ENCODE results near the gene DNAI2.

DNAI2 gene

GRCh38 chr17:74231928-74232907 lies 41.8 kb upstream of the DNAI2 start:
- no peak for TF ChIP-seq CTCF (IDR thresholded peaks at IDR 0.05; ENCODE audit: control insufficient read depth, extremely low read depth, insufficient read depth)
- DNase-seq (ENCODE audit: low read depth): no peak

DNA sequence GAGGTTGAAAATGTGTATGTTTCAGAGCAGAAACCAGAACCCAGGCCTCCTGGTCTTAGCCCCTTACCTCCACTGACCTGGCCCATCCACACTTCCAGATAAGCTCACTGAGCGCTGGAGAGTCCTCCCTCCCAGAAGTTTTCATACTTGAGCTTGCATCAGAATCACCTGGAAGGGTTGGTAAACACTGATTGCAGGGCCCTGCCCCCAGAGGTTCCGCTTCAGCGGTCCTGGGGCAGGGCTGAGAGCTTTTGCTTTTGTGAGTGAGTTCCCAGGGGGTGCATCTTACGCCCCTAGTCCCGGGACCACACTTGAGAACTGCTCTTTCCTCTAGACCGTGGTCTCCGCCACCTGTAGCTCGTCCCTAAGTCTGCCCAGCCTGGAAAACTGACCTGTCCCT lies 40.1 kb upstream of the DNAI2 start:
- TF ChIP-seq CTCF (IDR thresholded peaks at IDR 0.05; ENCODE audit: control insufficient read depth, extremely low read depth, insufficient read depth): no peak

More at GRCh38 chr17:74231928-74232907, 41.8 kb upstream of the DNAI2 start:
- no peak overlapping the region for H3K4me3 ChIP-seq (ENCODE audit: low read depth, low read length)

GRCh38 chr17:74234486-74234885 lies 39.5 kb upstream of the DNAI2 start:
- TF ChIP-seq CTCF (IDR thresholded peaks at IDR 0.05; ENCODE audit: control insufficient read depth, extremely low read depth, insufficient read depth): no peak
- no peak for DNase-seq (ENCODE audit: low read depth)
- no peak overlapping the region for H3K4me3 ChIP-seq (ENCODE audit: low read depth, low read length)

More for the DNA sequence above, 40.1 kb upstream of the DNAI2 start:
- no peak for DNase-seq (ENCODE audit: low read depth)
- H3K4me3 ChIP-seq (ENCODE audit: low read depth, low read length): no peak overlapping the region

GRCh38 chr17:74235040-74235581 lies 38.9 kb upstream of the DNAI2 start:
- no peak overlapping the region for H3K4me3 ChIP-seq (ENCODE audit: low read depth, low read length)
- no peak for DNase-seq (ENCODE audit: low read depth)
- no peak for TF ChIP-seq CTCF (IDR thresholded peaks at IDR 0.05; ENCODE audit: control insufficient read depth, extremely low read depth, insufficient read depth)

DNA sequence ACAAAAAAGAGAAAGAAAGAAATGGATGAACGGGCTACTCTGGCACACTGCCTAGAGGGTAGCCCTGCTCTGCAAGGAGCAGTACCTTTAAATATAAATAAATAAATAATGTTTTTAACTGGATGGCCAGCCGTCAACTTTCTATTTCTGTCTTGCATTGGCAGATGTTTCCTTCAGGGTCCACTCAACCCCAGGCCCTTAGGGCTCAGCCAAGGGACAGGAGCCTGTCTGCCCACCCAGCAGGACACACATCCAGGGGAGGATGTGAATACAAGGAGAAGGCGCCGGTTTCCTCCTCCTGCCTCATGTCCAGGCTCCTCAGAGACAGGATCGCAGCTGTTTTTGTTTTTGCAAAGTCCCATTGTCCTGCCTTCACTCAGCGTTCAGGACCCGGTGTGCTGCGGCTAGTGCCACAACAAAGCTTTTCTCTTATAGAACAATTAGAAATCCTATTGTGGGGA lies 38.1 kb upstream of the DNAI2 start:
- DNase-seq (ENCODE audit: low read depth): no peak
- TF ChIP-seq CTCF (IDR thresholded peaks at IDR 0.05; ENCODE audit: control insufficient read depth, extremely low read depth, insufficient read depth): no peak
- H3K4me3 ChIP-seq (ENCODE audit: low read depth, low read length): no peak overlapping the region

GRCh38 chr17:74237321-74237720 lies 36.7 kb upstream of the DNAI2 start:
- TF ChIP-seq CTCF (IDR thresholded peaks at IDR 0.05; ENCODE audit: control insufficient read depth, extremely low read depth, insufficient read depth): no peak
- no peak for DNase-seq (ENCODE audit: low read depth)
- no peak overlapping the region for H3K4me3 ChIP-seq (ENCODE audit: low read depth, low read length)

Data from LNCaP clone FGC (cell line).